ENCODE measurements around the gene METRN.

METRN gene

DNA sequence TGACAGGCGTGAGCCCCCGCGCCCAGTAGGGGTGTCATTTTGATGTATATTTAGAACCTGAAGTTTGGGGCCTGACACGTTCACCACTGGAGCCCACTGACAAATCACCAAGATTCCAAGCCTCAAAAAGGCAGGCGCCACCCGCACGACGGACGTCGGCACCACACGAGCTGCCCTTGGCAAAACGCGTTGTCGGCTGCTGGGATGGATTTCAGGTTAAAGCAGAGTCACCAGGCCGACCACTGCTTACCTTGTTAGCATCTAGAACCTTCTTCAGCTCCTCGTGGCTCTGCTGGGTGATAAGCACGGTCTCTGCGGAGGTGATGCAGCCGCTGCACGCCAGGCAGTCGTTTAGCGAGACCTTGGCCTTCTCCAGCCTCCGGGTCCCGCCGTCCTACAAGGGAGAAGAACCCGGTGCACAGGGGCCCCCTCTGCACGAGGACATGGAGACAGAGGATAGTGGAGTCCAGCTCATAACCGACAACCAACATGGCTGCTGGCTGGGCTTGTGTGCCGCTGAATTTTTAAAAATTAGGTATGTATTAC, 22.1 kb downstream of the METRN start:
- no peak overlapping the region for H3K4me2 ChIP-seq (ENCODE audit: low read length)
- H3K4me1 ChIP-seq (ENCODE audit: low read length): peaks cover 30% of the 10 kb centered on the region
- H2AFZ ChIP-seq (ENCODE audit: low read depth, low read length): no peak overlapping the region
- no peaks in the 10 kb centered on the region for H3K27me3 ChIP-seq (ENCODE audit: low read depth, low read length)
- TF ChIP-seq, protein P1, sequence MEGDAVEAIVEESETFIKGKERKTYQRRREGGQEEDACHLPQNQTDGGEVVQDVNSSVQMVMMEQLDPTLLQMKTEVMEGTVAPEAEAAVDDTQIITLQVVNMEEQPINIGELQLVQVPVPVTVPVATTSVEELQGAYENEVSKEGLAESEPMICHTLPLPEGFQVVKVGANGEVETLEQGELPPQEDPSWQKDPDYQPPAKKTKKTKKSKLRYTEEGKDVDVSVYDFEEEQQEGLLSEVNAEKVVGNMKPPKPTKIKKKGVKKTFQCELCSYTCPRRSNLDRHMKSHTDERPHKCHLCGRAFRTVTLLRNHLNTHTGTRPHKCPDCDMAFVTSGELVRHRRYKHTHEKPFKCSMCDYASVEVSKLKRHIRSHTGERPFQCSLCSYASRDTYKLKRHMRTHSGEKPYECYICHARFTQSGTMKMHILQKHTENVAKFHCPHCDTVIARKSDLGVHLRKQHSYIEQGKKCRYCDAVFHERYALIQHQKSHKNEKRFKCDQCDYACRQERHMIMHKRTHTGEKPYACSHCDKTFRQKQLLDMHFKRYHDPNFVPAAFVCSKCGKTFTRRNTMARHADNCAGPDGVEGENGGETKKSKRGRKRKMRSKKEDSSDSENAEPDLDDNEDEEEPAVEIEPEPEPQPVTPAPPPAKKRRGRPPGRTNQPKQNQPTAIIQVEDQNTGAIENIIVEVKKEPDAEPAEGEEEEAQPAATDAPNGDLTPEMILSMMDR (IDR thresholded peaks at IDR 0.05; ENCODE audit: low read depth, low read length): no peak
- no peak for TF ChIP-seq EZH2phosphoT487 (IDR thresholded peaks at IDR 0.05; ENCODE audit: low read depth)
- peaks cover 8% of the 10 kb centered on the region; the same call in 1 of the 2 replicates for H3K79me2 ChIP-seq (ENCODE audit: low read length)
- H3K27ac ChIP-seq (ENCODE audit: low read length): peak overlapping the region; percentile 66; the same call in 1 of the 2 replicates
- no peaks in the 10 kb centered on the region for H3K9me3 ChIP-seq (ENCODE audit: insufficient read depth, low read length)
- no peak overlapping the region for H3K4me3 ChIP-seq (ENCODE audit: low read length)
- H3K36me3 ChIP-seq (replicated peaks; ENCODE audit: low read depth, low read length): peaks cover 11% of the 10 kb centered on the region
- H3K9ac ChIP-seq (ENCODE audit: low read length): no peak overlapping the region
- no peaks in the 10 kb centered on the region for H4K20me1 ChIP-seq (ENCODE audit: insufficient read depth, low read length)

DNA sequence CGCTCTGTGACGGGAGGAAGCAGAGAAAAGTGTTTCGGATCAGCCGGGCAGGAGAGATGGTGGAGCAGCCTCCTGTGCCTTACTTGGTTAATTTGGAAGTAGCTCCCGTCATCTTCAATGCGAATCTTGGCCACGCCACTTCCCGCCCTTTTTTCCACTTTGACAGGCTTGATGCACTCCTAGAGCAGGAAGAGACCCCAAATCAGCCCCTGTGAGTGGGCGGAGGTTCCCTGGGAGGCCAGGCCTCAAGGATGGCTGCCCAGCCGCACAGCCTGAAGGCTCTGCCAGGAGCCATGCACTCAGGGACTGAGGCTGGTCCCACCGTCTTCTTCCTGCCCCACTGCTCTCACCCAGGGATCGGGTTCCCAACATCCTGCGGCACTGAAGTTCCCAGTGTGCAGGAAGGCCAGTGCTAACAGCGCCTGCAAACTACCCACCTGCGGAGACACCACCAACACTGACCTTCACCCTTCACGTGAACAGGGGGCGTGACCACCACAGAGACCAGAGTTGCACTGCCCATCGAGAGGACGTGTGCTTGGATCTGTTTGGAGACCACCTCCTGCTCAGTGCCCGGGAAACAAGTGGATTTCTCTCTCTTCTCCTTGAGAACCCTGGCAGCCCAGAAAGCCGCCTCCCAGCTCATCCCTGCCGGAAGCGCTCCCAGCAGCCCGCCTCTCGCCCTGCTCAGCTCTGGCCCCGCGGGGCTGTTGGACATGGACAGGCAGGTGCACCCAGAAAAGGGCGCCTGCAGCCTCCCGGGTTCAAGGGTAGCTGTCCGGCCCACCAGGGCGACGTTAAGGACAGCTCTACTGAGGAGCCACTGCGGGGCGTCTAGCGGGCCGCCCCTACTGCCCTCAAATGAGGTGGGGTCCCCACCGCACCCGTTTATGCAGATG, 24.9 kb downstream of the METRN start:
- no peak overlapping the region for H2AFZ ChIP-seq (ENCODE audit: low read depth, low read length)
- H3K36me3 ChIP-seq (replicated peaks; ENCODE audit: low read depth, low read length): peaks cover 11% of the 10 kb centered on the region
- peaks cover 30% of the 10 kb centered on the region for H3K4me1 ChIP-seq (ENCODE audit: low read length)
- no peak overlapping the region for H3K27ac ChIP-seq (ENCODE audit: low read length)
- H3K9ac ChIP-seq (ENCODE audit: low read length): peak overlapping the region; percentile 82
- peak overlapping the region; percentile 93 for H3K4me2 ChIP-seq (ENCODE audit: low read length)
- peak overlapping the region; percentile 80 for H3K4me3 ChIP-seq (ENCODE audit: low read length)
- H3K27me3 ChIP-seq (ENCODE audit: low read depth, low read length): no peaks in the 10 kb centered on the region
- no peaks in the 10 kb centered on the region for H3K9me3 ChIP-seq (ENCODE audit: insufficient read depth, low read length)
- H4K20me1 ChIP-seq (ENCODE audit: insufficient read depth, low read length): no peaks in the 10 kb centered on the region
- TF ChIP-seq, protein P1 (IDR thresholded peaks at IDR 0.05; ENCODE audit: low read depth, low read length): no peak
- no peak for TF ChIP-seq EZH2phosphoT487 (IDR thresholded peaks at IDR 0.05; ENCODE audit: low read depth)
- H3K79me2 ChIP-seq (ENCODE audit: low read length): peaks cover 8% of the 10 kb centered on the region; the same call in 1 of the 2 replicates

DNA sequence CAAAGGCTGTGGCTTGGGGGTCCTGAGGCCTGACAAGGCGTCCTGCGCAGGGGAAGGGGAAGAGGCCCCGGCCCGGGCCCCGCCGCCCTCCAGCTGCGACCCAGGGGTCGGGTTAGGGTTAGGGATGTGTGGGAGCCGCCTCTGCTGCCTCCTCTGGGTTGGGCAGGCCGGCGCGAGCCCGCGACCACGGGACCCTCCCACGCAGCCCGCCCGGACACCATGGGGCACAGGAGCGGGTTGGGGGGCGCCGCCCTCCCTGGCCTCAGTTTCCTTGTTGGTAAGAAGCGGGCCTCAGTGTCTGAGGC, 25.5 kb downstream of the METRN start:
- H4K20me1 ChIP-seq (ENCODE audit: insufficient read depth, low read length): no peaks in the 10 kb centered on the region
- peak overlapping the region; percentile 80 for H3K4me3 ChIP-seq (ENCODE audit: low read length)
- H3K79me2 ChIP-seq (ENCODE audit: low read length): peaks cover 8% of the 10 kb centered on the region; the same call in 1 of the 2 replicates
- H3K27ac ChIP-seq (ENCODE audit: low read length): peak overlapping the region; percentile 15; the same call in 1 of the 2 replicates
- peak overlapping the region; percentile 82 for H3K9ac ChIP-seq (ENCODE audit: low read length)
- no peaks in the 10 kb centered on the region for H3K27me3 ChIP-seq (ENCODE audit: low read depth, low read length)
- peaks cover 27% of the 10 kb centered on the region for H3K4me1 ChIP-seq (ENCODE audit: low read length)
- peaks cover 8% of the 10 kb centered on the region for H3K36me3 ChIP-seq (replicated peaks; ENCODE audit: low read depth, low read length)
- TF ChIP-seq, protein P1 (IDR thresholded peaks at IDR 0.05; ENCODE audit: low read depth, low read length): no peak
- no peak for TF ChIP-seq EZH2phosphoT487 (IDR thresholded peaks at IDR 0.05; ENCODE audit: low read depth)
- 0 out of 2 replicates have a peak overlapping the region, but pooled peaks have one; percentile 9 for H2AFZ ChIP-seq (ENCODE audit: low read depth, low read length)
- H3K4me2 ChIP-seq (ENCODE audit: low read length): peak overlapping the region; percentile 93
- no peaks in the 10 kb centered on the region for H3K9me3 ChIP-seq (ENCODE audit: insufficient read depth, low read length)
